GM18499 (cell line): Measurements from ENCODE around the gene GCLC.
"Not testable (repeated sequence)": the region's sequence is repeated elsewhere in the genome, so short reads cannot be mapped to it uniquely, and the experiment has no call there.

Experiments used
- ATAC-seq: cut with Tn5 transposase; IDR thresholded peaks from one replicate; pipeline ENCODE4 v1.9.1; 2021; ENCODE audit warnings: moderate number of reproducible peaks; ENCODE audit not compliant: insufficient read depth, unreplicated experiment

The GCLC gene

GRCh38 chr6:53544470-53545308 lies at the start of gene GCLC:
Gene GCLC, minus strand, starts transcription at chr6:53545101. Its CDS starts 456 bp downstream, at chr6:53544645.
- ATAC-seq: peak; percentile 54

- no peak for ATAC-seq
Observed at GRCh38 chr6:53594596-53594995, 49.7 kb upstream of the GCLC start.

GRCh38 chr6:53593001-53593488 lies 48.1 kb upstream of the GCLC start:
- ATAC-seq: no peak

- no peak for ATAC-seq
Observed at GRCh38 chr6:53591873-53592272, 47.0 kb upstream of the GCLC start.

- no peak for ATAC-seq
Observed at GRCh38 chr6:53588816-53589509, 44.1 kb upstream of the GCLC start.

GRCh38 chr6:53587291-53587690 lies 42.4 kb upstream of the GCLC start:
- no peak for ATAC-seq

GRCh38 chr6:53585208-53585900 lies 40.5 kb upstream of the GCLC start:
- no peak for ATAC-seq

GRCh38 chr6:53584726-53585125 lies 39.8 kb upstream of the GCLC start:
- ATAC-seq: no peak

GRCh38 chr6:53583451-53583850 lies 38.5 kb upstream of the GCLC start:
- no peak for ATAC-seq

- no peak for ATAC-seq
Observed at GRCh38 chr6:53582963-53583362, 38.1 kb upstream of the GCLC start.

GRCh38 chr6:53581856-53582255 lies 37.0 kb upstream of the GCLC start:
- ATAC-seq: no peak

- ATAC-seq: no peak
Observed at GRCh38 chr6:53581173-53581773, 36.4 kb upstream of the GCLC start.

GRCh38 chr6:53579338-53579737 lies 34.4 kb upstream of the GCLC start:
- no peak for ATAC-seq

GRCh38 chr6:53578371-53578770 lies 33.5 kb upstream of the GCLC start:
- no peak for ATAC-seq

GRCh38 chr6:53573299-53573698 lies 28.4 kb upstream of the GCLC start:
- no peak for ATAC-seq

- not testable (repeated sequence) for ATAC-seq
Observed at GRCh38 chr6:53572379-53572778, 27.5 kb upstream of the GCLC start.

- ATAC-seq: no peak
Observed at GRCh38 chr6:53568776-53569616, 24.1 kb upstream of the GCLC start.

- no peak for ATAC-seq
Observed at GRCh38 chr6:53567701-53568100, 22.8 kb upstream of the GCLC start.

- no peak for ATAC-seq
Observed at GRCh38 chr6:53566755-53567154, 21.9 kb upstream of the GCLC start.

- ATAC-seq: no peak
Observed at GRCh38 chr6:53565886-53566285, 21.0 kb upstream of the GCLC start.
